LNCaP clone FGC (cell line): ENCODE results near the gene ACE2.

Experiments used
- DNase-seq: peaks from one replicate; pipeline ENCODE4 v3.0.0-alpha.2; 2011; ENCODE audit warnings: low read depth
- H3K4me3 ChIP-seq: 2 replicates; pipeline ENCODE4 v1.5.1; 2011; ENCODE audit warnings: mild to moderate bottlenecking, low read depth, low read length, control low read depth
- CTCF ChIP-seq: IDR thresholded peaks from 2 replicates; pipeline ENCODE4 v1.5.1; 2012; ENCODE audit warnings: mild to moderate bottlenecking; ENCODE audit not compliant: control insufficient read depth, insufficient read depth; ENCODE audit errors: extremely low read depth

The ACE2 gene

GRCh38 chrX:15546745-15547144, 54.0 kb downstream of the ACE2 start:
- no peak for DNase-seq
- no peak for TF ChIP-seq CTCF
- H3K4me3 ChIP-seq, result no peak overlapping the region

- no peak overlapping the region for H3K4me3 ChIP-seq
- no peak for DNase-seq
- TF ChIP-seq CTCF, result no peak
These were observed 70.4 kb downstream of the ACE2 start for GRCh38 chrX:15530318-15530717.

- TF ChIP-seq CTCF, result no peak
- DNase-seq, result no peak
- no peak overlapping the region for H3K4me3 ChIP-seq
These were observed 71.6 kb downstream of the ACE2 start for GRCh38 chrX:15529165-15529564.

GRCh38 chrX:15525664-15526416, 74.9 kb downstream of the ACE2 start:
- TF ChIP-seq CTCF, result no peak
- DNase-seq, result no peak
- no peak overlapping the region for H3K4me3 ChIP-seq

GRCh38 chrX:15524417-15524816, 76.3 kb downstream of the ACE2 start:
- TF ChIP-seq CTCF, result no peak
- no peak overlapping the region for H3K4me3 ChIP-seq
- no peak for DNase-seq

- DNase-seq, result no peak
- H3K4me3 ChIP-seq, result no peak overlapping the region
- TF ChIP-seq CTCF, result no peak
These were observed 77.7 kb downstream of the ACE2 start for GRCh38 chrX:15523088-15523487.

- TF ChIP-seq CTCF, result no peak
- DNase-seq, result no peak
- H3K4me3 ChIP-seq, result no peak overlapping the region
These were observed 78.3 kb downstream of the ACE2 start for GRCh38 chrX:15522464-15522863.
